Transverse colon (tissue), 3 donors: ENCODE data around the gene KDM1B.

ENCODE experiments used
- POLR2A ChIP-seq: fragments of 450-650 bp; IDR thresholded peaks from one replicate; pipeline ENCODE4 v1.6.1; 2016; ENCODE audit warnings: antibody characterized with exemption, mild to moderate bottlenecking, moderate library complexity
- TF ChIP-seq, protein P1 (sequence below), 5 experiments: fragments of 200-600 bp in 3 of 5; fragments of 450-650 bp in 2 of 5; sonication (generic) in 3 of 5; IDR thresholded peaks; 1 replicate in 2 of 5; 2 replicates in 3 of 5; pipeline ENCODE4 v1.5.1; 2016 to 2017; ENCODE audit warnings: antibody characterized with exemption in 5 of 5, inconsistent platforms in 3 of 5, mild to moderate bottlenecking in 2 of 5, moderate library complexity in 1 of 5

DNA sequence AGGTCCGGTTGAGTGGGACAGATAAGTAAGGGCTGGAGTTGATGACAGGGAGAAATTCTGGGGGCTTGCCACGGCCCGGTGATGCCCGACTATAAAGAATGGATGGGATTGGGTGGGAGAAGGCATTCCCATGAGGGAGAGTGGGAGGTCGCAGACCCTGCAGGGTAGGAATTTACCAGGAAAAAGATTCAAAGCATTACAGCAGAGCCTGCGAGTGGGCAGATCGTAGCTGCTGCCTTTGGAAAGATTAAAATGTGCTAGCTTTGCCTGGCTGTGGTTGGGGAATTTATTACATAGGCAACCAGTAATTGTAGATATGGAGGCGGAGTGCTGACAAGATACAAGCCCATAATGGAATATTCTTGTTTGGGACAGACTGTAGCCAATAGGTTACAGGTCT, 49.5 kb downstream of the KDM1B start:
- TF ChIP-seq, protein P1, sequence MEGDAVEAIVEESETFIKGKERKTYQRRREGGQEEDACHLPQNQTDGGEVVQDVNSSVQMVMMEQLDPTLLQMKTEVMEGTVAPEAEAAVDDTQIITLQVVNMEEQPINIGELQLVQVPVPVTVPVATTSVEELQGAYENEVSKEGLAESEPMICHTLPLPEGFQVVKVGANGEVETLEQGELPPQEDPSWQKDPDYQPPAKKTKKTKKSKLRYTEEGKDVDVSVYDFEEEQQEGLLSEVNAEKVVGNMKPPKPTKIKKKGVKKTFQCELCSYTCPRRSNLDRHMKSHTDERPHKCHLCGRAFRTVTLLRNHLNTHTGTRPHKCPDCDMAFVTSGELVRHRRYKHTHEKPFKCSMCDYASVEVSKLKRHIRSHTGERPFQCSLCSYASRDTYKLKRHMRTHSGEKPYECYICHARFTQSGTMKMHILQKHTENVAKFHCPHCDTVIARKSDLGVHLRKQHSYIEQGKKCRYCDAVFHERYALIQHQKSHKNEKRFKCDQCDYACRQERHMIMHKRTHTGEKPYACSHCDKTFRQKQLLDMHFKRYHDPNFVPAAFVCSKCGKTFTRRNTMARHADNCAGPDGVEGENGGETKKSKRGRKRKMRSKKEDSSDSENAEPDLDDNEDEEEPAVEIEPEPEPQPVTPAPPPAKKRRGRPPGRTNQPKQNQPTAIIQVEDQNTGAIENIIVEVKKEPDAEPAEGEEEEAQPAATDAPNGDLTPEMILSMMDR (IDR thresholded peaks at IDR 0.05), result no peak
- TF ChIP-seq POLR2A, result no peak
